DOHH2 (cell line): ENCODE data around the gene FMNL3.
A peak's percentile ranks its signal among the peaks of the same experiment; 100 is the strongest.

Source experiments
- H3F3A ChIP-seq: fragments of 200-600 bp; sonication (generic), shearing (Covaris generic); 2 replicates; pipeline ENCODE4 v1.6.0; 2016; ENCODE audit warnings: antibody characterized with exemption, mild to moderate bottlenecking; ENCODE audit not compliant: control insufficient read depth, insufficient read depth
- H3K27ac ChIP-seq: fragments of 200-600 bp; sonication (generic); 2 replicates; pipeline ENCODE4 v1.5.1; 2014; ENCODE audit warnings: low read depth, mild to moderate bottlenecking, low read length, moderate library complexity
- H3K27me3 ChIP-seq: fragments of 200-600 bp; sonication (generic); 2 replicates; pipeline ENCODE4 v1.6.1; 2014; ENCODE audit warnings: mild to moderate bottlenecking, low read length, mixed read lengths; ENCODE audit not compliant: control insufficient read depth
- H3K36me3 ChIP-seq: fragments of 200-600 bp; sonication (generic); 2 replicates; pipeline ENCODE4 v1.6.1; 2014; ENCODE audit warnings: mild to moderate bottlenecking, low read length, moderate library complexity, mixed read lengths; ENCODE audit not compliant: control insufficient read depth
- H3K4me1 ChIP-seq: fragments of 200-600 bp; sonication (generic); 2 replicates; pipeline ENCODE4 v1.6.1; 2014; ENCODE audit warnings: mild to moderate bottlenecking, low read length, mixed read lengths; ENCODE audit not compliant: control insufficient read depth
- H3K4me2 ChIP-seq: fragments of 200-600 bp; sonication (generic); 2 replicates; pipeline ENCODE4 v1.6.0; 2014; ENCODE audit warnings: mild to moderate bottlenecking, low read length, moderate library complexity
- H3K4me3 ChIP-seq: fragments of 200-600 bp; sonication (generic); 2 replicates; pipeline ENCODE4 v1.5.1; 2014; ENCODE audit warnings: mild to moderate bottlenecking, low read length, mixed read lengths
- H3K79me2 ChIP-seq: fragments of 200-600 bp; sonication (generic); 2 replicates; pipeline ENCODE4 v1.6.1; 2014; ENCODE audit warnings: mild to moderate bottlenecking, low read length, mixed read lengths; ENCODE audit not compliant: control insufficient read depth
- H3K9me2 ChIP-seq: fragments of 200-600 bp; sonication (generic); replicated peaks from 2 replicates; pipeline ENCODE4 v1.6.1; 2014; ENCODE audit warnings: mild to moderate bottlenecking, low read length, mixed read lengths; ENCODE audit not compliant: control insufficient read depth
- H3K9me3 ChIP-seq: fragments of 200-600 bp; sonication (generic); 2 replicates; pipeline ENCODE4 v1.6.1; 2014; ENCODE audit warnings: antibody characterized with exemption, low read length, mixed read lengths; ENCODE audit not compliant: control insufficient read depth, insufficient read depth
- H4K20me1 ChIP-seq: fragments of 200-600 bp; sonication (generic); 2 replicates; pipeline ENCODE4 v1.6.0; 2014; ENCODE audit warnings: low read depth, mild to moderate bottlenecking, antibody characterized with exemption, low read length, moderate library complexity; ENCODE audit not compliant: control insufficient read depth, insufficient read depth
- EZH2phosphoT487 ChIP-seq: fragments of 200-600 bp; sonication (generic); IDR thresholded peaks from 2 replicates; pipeline ENCODE4 v1.6.1; 2017; ENCODE audit warnings: borderline replicate concordance, mild to moderate bottlenecking, antibody characterized with exemption, low read length, moderate library complexity, mixed read lengths
- TF ChIP-seq, protein P1 (sequence below): fragments of 200-600 bp; sonication (generic); IDR thresholded peaks from one replicate; pipeline ENCODE4 v1.5.1; 2014; ENCODE audit warnings: antibody characterized with exemption, mild to moderate bottlenecking, low read depth, low read length; ENCODE audit not compliant: poor library complexity, severe bottlenecking

Gene FMNL3

DNA sequence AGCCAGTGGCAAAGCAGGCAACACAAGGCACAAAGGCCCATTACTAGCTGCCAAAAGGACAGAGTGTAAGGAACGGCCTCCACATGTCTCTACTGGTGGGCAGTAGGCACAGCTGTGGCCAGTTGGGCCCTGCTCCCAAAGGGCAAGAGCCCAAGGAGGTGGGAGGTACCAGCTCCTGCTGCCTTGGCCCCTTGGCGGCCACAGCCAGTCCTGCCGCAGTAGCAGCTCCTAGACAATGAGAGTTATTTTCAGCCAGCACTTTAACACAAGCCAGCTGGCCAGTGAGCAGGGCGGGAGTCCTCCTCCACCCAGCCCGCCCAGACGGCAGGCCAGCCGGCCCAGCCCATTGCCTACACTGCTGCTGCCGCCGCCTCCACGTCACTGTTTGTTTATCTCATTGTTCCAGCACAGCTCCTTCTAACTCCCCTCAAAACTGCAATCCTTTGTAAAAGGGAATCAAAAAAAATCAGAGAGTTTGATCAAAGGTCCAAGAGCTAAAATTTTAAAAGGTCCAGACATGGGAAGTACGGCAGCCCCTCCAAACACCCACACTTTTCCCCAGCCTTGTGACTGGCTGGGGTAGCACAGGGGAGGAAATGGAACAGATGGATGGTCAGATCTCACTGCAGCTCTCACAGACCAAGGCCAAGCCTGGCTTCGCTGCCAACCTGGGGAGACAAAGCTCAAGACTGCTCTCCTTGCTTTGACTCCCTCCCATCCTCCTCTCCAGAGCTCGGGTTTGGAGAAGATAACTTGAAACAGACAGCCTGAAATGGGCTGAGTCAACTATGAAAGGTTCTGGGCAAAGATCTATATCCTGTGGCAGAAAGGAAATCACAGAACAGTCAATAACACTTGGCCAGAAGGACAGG is 33.5 kb downstream of the FMNL3 start:
- no peaks in the 10 kb centered on the region for H3K9me2 ChIP-seq
- peaks cover 53% of the 10 kb centered on the region for H3K4me1 ChIP-seq
- TF ChIP-seq, protein P1, sequence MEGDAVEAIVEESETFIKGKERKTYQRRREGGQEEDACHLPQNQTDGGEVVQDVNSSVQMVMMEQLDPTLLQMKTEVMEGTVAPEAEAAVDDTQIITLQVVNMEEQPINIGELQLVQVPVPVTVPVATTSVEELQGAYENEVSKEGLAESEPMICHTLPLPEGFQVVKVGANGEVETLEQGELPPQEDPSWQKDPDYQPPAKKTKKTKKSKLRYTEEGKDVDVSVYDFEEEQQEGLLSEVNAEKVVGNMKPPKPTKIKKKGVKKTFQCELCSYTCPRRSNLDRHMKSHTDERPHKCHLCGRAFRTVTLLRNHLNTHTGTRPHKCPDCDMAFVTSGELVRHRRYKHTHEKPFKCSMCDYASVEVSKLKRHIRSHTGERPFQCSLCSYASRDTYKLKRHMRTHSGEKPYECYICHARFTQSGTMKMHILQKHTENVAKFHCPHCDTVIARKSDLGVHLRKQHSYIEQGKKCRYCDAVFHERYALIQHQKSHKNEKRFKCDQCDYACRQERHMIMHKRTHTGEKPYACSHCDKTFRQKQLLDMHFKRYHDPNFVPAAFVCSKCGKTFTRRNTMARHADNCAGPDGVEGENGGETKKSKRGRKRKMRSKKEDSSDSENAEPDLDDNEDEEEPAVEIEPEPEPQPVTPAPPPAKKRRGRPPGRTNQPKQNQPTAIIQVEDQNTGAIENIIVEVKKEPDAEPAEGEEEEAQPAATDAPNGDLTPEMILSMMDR, result no peak
- no peak for TF ChIP-seq EZH2phosphoT487
- no peaks in the 10 kb centered on the region for H3K9me3 ChIP-seq
- no peaks in the 10 kb centered on the region for H3K27me3 ChIP-seq
- no peak overlapping the region for H3K4me2 ChIP-seq
- no peaks in the 10 kb centered on the region for H3K36me3 ChIP-seq
- H3K4me3 ChIP-seq, result no peak overlapping the region
- H4K20me1 ChIP-seq, result no peaks in the 10 kb centered on the region
- no peak overlapping the region for H3K27ac ChIP-seq
- H3K79me2 ChIP-seq, result peaks cover 12% of the 10 kb centered on the region
- no peaks in the 10 kb centered on the region for H3F3A ChIP-seq

DNA sequence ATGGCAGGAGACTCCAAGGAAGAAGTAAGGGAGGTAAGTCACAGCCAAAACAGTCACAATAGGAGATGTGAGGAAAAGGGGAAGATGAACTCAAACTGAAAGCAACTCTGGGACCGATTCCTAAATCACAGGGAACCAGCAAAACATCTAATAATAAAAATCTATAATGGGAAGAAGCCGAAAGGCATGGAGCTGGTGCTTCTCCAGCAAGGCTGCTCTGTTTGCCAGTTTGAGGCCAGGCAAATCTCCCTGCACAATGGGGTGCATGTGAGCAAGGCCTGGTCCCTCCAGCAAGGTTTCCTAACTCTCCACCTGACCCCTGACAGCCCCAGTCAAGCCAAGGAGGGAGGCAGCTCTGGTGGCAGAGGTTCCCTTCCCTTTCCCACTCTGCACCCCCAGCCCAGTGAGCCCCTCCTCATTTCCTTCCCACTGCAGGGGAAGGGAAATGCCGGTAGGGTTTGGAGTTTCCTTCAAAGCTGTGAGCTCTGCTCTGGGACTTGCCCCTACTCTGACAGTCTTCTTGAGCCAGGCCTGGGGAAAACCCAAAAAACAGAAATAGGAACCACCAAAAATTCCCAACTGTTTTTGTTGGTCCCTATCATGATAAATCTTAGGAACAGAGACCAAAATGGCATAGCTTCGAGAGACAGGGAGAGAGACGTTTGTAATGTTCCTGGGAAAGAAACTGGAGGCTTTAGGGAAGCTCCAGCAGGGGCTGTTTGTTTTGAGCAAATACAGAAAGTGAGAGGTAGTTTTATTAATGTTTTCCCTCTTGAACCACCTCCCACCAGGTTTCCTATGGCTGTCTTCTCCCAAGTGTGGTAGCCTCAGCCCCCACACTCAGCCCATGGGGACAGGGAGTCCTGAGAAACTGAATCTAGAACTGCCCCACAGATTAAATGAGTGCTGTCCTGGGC is 34.6 kb downstream of the FMNL3 start:
- H3K4me2 ChIP-seq, result peak overlapping the region; percentile 67
- peak overlapping the region; percentile 51; the same call in 1 of the 2 replicates for H3K4me3 ChIP-seq
- no peak overlapping the region for H3K27ac ChIP-seq

DNA sequence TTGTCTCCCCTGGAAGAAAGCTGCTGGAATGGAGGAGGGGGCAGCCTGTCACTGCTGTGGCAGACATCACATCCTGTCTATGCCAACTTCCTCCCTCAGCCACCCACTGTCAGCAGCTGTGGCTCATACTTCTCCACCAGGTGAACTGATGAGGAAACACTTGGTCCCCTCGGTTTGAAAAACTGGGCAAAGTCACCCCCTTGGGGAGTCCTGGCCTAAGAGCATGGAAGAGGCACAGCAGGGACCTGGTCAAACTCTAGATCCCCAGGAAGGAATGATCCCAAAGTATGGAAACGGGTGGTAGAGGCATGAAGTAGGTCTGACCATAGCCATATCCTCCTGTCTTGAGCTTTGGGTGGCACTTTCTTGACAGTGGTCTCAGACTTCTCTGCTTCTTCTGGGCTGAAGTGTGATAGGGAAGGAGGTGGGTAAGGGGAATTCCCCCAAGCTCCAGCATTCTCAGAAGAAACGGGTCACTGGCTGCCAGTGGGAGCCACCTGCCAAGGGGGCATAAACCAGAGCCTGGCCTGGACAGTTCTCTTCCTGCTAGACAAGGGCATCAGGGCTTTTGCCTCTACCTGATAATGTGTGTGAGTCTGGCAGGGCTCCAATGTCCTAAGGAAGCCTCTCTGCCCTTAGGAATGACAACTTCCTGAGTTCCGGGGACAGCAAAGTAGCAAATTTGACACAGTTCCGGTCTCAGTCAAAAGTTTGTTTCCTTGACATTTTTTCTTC is 36.0 kb downstream of the FMNL3 start:
- TF ChIP-seq, protein P1, result no peak
- no peak for TF ChIP-seq EZH2phosphoT487
- Histone ChIP-seq H3F3A (no peaks in the 10 kb centered on the region), H3K36me3 (no peaks in the 10 kb centered on the region), H3K4me3 (peak overlapping the region; percentile 51), H3K9me3 (no peaks in the 10 kb centered on the region), H3K4me1 (peaks cover 53% of the 10 kb centered on the region), H3K4me2 (peak overlapping the region; percentile 67), H3K79me2 (peaks cover 12% of the 10 kb centered on the region), H3K27ac (peak overlapping the region; percentile 37), H3K27me3 (no peaks in the 10 kb centered on the region), H4K20me1 (no peaks in the 10 kb centered on the region), H3K9me2 (no peaks in the 10 kb centered on the region)

More for the DNA sequence above, 34.6 kb downstream of the FMNL3 start:
- H3K79me2 ChIP-seq, result peaks cover 12% of the 10 kb centered on the region
- peaks cover 53% of the 10 kb centered on the region for H3K4me1 ChIP-seq
- no peaks in the 10 kb centered on the region for H3K9me2 ChIP-seq
- no peaks in the 10 kb centered on the region for H3K27me3 ChIP-seq
- H3K36me3 ChIP-seq, result no peaks in the 10 kb centered on the region
- H3F3A ChIP-seq, result no peaks in the 10 kb centered on the region
- TF ChIP-seq, protein P1, result no peak
- TF ChIP-seq EZH2phosphoT487, result no peak
- H3K9me3 ChIP-seq, result no peaks in the 10 kb centered on the region
- H4K20me1 ChIP-seq, result no peaks in the 10 kb centered on the region
